Activated naive CD8-positive, alpha-beta T cell treated with anti-CD3 and anti-CD28 coated beads, Interleukin-2, amount 50 U/mL, for 16 hours (primary cell): ENCODE data around the gene RALGPS1.

Experiments
- DNase-seq: peaks from one replicate; pipeline ENCODE4 v3.0.0-alpha.2; 2020; ENCODE audit warnings: low read depth, low spot score

Gene RALGPS1

DNA sequence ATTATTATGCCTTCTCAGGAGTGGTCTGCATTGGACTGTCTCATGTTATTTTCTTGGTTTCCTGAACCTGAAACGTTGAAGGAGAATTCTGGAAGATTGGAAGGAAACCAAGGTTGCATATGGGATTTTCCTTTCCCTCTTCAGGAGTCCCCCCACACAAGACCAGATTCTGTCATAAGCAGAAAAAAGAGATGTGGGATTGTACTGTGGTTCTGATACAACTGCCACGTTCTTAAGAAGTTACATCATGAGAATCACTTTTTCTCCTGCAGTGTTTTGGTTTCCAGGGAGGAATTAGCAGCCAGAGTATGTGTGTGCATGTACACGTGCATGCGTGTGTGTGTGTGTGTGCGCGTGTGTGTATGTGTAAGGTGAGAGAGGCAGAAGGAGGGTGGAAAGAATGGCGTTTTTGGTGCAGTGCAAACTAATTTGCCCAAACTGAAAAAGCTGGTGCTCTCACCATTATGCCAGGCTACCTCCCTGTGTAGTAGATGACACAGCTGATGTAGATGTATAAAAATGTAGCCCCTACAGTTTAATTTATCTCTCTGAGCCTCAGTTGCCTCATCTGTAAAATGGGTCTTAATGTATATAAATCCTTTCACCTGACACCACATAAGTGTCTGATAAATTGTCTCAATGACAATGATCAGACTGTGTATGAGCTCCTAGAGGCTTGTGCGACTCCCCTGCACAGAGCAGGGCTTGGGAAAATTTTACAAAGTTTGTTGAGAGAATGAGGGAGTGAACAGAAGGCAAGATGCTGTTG is 38.6 kb downstream of the RALGPS1 start:
- no peak for DNase-seq

DNA sequence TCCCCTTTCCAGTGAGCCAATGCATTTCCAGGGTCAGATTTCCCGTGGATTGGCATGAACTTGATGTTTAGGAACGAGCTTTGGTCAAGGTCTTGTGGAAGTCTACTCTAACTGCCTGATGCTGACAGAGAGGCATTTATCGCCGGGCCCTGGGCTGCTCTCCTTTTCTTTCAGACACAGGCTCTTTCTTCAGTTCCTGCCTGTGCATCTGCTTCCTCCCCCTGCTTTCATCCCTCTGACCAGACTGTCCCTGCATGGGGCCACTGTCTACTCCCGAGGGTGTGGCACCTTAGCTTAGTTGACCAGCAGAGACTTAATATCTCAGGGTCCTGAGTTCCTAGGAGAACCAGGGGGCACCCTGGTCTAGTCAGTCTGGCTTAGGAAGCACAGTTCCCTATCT is 41.2 kb downstream of the RALGPS1 start:
- no peak for DNase-seq

DNA sequence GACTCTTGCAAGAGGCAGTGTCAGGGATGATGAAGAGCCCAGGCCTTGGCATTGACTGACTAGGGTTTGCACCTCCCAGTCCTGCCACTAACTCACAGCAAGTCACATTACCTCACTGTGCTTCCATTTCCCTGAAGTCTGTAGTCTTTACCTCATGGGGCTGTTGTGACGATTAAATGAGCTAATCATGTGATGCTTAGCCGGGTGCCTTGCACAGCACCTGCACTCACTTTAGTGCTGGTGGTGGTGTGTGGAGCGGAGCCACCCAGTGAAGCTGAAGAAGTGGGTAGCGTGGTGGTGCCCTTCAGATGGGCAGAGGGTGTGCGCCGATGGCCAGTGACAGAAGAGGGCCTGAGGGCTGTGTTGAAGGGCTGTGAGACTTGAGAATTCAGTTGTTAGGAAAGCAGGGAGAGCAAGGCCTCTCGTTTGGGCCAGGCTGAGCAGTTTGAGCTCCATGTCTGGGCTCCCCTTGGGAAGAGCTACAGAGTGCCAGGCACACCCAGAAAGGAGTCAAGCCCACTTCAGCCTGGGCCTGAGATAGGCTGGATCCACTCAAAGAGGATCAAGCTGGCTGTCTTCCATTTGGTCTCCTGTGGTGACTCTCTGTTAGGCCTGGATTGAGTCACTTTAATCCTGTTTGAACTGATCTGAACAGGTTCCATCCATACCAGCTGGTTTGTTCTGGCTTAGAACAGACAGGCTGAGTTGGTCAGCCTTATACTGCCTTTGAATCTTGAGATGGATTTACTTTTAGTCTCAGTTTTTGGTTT is 42.5 kb downstream of the RALGPS1 start:
- DNase-seq, result no peak

DNA sequence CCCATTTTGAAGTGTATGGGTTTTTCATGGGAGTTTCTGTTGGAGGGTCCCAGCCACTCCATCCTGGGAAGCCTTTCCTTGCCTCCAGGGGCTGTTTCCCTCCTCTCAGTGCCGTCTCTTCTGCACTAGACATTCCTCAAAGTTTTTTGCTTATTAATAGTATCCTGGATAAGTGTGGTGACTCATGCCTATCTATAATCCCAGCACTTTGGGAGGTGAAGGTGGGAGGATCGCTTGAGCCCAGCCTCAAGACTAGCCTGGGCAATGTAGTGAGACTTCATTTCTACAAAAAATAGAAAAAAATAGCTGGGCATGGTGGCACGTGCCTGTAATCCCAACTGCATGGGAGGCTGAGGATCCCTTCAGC is 43.1 kb downstream of the RALGPS1 start:
- DNase-seq, result no peak

DNA sequence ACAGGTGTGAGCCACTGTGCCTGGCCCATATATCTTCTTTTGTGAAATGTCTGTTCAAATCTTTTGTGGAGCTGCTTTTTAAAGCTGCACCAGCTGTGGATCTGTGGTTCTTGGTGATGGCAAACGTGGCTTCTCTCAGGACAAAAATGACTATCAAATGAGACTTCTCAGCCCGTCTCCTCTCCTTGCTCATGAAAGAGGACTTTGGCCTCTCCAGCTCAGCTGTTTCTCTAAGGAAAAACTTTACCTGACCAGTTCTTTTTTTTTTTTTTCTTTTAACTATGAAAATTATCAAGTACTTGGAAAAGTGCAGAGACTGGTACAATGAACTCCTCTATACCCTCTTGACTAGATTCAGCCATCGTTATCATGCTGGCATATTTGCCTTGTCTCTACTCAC is 44.8 kb downstream of the RALGPS1 start:
- DNase-seq, result no peak

DNA sequence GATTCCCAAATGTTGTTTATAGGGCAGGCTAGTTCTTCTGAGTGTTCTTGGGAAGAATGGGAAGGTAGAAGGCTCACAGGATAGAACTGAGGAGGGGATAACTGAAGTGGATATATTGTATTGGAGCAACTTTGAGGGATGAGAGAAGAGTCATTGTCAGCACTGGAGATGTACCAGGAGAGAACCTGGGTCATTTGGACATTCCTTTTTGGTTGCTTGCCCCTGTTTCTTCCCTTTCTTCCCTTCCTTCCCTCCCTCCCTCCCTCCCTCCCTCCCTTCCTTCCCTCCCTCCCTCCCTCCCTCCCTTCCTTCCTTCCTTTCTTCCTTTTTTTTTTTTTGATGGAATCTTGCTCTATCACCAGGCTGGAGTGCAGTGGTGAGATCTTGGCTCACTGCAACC is 45.3 kb downstream of the RALGPS1 start:
- no peak for DNase-seq

DNA sequence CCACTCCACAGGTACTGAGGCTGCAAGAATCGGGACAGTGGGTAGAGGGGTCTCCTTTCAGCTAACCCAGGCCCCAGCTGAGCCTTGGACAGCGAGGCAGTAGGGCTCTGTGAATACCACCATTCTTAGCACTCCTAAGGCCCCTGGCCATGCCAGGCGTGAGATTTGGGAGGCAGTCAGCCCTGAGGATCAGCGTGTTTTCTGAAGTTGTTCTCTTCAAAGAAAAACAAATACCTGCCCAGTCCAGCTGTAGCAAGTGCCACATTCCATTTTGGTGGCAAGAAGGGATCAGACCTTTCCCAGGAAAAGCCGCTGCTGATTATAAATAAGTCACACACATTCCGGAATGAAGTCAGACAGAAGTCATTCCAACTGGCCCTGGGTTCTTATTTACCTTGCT is 47.8 kb downstream of the RALGPS1 start:
- DNase-seq, result no peak

DNA sequence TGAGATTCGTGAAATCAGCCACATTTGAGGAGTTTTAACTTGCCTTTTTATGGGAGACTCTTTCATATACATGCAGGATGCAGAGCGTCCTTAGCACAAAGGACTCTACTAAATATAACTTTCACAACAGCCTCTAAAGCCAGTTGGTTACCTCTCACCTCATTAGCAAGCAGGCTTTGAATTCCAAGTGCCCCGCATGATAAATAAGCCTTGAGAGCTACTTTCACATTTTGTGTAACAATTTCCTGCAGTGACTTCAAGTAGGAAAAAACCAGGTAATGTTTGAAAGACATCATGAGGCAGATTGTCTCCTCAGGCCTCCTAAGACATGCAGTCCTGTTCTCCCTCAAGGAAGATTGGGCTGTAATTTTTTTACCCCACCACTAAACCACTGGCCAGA is 50.5 kb downstream of the RALGPS1 start:
- no peak for DNase-seq

DNA sequence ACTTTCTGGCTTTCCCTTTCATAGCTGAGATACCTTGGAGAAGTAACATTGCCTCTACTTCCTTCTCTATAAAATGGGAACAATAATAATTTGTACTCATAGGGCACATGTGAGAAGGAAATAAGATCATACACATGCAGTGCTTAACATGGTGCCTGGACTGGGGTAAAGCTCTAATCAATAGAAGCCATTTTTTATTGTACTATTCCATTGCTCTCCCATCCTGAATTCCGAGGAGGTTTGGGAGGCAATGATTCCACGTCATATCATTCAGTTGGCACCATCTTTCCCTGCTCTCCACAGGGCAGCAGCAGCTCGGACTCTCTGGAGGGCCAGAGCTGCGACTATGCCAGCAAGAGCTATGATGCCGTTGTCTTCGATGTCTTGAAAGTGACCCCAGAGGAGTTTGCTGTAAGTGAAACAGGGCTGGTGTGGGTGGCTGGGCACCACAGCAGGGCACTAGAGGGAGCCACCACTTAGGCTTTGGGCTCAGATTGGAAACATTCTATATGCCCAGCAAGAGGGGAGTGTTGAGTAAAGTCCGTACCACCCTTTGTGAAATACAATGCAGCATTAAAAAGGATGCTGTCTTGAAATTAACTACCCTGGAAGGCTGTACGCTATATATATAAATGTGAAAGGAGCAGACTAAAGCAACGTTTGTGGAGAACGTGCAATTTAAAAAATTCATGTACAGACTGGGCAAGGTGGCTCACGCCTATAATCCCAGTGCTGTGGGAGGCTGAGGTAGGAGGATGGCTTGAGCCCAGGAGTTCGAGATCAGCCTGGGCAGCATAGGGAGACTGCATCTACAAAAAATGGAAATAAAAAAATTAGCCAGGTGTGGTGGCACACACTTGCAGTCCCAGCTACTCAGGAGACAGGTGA is 51.2 kb downstream of the RALGPS1 start:
- no peak for DNase-seq

DNA sequence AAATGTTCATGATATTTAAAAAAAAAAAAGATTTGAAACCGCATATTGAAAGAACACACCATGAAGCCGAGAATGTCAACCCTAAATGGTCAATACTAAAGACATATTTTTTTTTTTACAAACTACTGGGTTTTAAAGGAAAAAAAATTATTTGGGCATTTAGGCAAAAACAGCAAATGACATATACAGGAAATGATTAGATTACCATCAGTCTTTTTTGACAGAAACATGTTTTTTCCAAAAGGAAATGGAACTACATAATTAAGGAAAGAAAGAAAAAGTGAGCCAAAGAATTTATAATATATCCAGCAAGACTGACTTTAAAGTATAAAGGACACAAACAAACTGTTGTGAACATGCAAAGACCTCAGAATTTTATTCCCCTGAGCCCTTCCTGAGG is 56.7 kb downstream of the RALGPS1 start:
- no peak for DNase-seq

DNA sequence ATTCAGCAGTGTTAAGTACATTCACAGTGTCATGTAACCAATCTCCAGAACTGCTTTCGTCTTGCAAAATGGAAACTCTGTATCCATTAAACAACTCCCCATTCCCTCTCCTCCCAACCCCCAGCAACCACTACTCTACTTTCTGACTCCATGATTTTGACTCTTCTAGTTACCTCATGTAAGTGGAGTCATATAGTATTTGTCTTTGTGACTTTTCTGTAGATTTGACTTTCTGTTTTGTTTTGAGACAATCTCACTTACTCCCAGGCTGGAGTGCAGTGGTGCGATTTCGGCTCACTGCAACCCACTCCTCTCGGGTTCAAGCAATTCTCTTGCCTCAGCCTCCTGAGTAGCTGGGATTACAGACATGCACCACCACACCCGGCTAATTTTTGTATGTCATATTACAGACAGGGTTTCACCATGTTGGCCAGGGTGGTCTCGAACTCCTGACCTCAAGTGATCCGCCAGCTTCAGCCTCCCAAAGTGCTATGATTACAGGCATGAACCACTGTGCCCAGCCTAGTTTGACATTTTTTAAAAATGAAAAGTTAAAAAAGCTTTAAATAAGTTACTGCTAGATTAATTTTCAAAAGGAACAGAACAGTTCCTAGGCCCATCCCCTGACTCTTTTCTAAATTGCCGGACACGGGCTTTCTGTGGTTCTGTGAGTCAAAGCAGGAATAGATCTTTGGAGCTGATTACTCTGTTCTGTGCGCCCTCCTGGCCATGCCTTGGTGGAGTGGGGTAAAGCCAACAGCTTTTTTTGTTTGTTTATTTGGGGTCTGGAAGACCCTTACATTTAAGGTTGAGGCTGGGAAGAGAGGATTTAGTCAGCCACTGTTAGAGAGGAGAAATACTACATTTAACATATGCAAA is 59.3 kb downstream of the RALGPS1 start:
- no peak for DNase-seq

DNA sequence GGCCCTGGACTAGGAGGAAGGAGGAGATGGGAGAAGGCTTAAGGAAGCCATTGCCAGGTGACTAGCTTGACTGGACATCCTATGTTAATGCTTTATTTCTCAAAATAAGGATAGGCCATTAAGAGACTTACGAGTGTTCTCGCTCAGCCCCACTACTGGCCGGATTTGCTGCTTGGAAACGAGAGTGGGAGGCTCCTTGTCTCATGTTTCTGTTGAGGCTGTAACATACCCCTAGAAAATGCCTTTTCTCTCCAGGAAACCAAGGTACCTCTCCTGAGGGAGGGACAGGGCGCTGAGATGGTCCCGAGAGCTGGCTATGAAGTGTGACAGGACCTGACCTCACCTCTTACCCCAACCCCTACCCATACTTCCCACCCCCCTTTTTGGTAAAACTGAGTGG is 60.0 kb downstream of the RALGPS1 start:
- DNase-seq, result no peak

DNA sequence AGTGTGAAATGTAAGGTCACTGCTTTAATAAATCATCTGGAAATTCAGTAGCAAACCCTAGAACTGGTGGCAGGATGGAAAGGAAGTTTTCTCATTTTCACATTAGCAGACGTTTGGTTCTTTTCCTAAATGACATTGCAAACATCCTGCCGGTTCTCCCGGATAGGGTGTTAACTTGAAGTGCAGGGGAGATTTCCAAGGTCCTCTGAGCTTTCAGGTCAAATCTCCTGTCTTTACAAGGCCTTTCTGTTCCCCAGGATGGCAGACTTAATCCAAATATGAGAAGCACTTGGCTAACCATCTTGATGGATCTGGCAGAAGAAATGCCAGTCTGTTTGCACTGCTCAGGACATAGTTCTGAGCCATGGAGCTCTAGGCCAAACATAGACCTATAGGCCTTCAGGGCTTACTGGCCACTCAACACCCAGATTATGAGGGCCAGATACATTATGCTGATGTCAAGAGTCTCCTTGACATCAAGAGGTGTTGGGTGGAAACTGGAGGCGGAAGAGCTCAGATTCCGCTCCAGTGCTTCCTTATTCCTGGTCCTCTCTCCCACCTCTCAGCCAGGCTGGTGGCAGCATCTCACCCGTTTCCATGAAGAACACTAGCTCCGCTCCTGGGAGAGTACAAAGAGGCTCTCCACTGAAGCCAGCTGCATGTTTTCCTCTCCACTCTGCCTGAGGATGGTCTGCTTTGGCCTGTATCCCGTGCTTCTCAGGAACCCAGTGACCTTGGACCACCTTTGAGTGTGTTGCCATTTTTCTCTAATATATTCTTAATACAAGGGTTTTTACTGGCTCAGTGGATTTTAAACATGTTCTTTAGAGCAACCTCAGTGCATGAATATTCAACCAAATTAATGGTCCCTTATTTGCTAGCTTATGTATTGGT is 61.0 kb downstream of the RALGPS1 start:
- DNase-seq, result no peak

DNA sequence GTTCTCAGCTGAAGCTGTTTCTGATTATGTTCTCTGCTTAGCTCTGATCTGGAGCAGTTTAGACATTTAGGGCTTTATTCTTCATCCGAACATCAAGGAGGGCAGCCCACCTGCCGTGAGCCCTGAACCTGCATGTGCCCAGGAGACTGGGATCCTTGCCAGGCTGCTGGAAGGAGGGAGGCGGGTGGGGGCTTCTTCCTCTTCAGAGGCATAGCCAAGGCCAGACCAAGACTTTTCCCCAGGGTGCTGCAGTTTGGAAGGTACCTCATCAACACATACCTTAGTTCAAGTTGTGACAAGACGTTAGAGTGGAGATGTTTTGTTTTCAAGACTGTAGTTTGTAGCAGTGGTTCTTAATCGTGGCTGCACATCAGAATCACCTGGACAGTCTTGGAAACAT is 64.9 kb downstream of the RALGPS1 start:
- no peak for DNase-seq

DNA sequence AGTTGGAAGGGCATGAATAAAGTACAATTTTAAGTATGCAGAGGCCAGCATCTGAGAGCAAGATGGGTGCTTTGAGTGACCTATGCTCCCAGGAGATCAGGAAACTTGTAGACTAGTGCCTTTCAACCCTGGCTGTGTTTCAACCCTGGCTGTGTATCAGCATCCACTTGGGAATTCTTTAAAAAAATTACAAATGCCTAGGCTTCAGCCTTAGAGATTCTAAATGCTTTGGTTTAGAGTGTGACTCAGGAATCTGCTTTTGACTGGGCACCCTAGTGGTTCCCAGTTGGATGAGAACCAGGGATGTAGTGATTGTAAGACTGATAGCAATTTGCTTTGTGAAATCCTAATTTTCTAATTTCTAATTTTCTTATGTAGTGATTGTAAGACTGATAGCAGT is 65.6 kb downstream of the RALGPS1 start:
- DNase-seq, result no peak

DNA sequence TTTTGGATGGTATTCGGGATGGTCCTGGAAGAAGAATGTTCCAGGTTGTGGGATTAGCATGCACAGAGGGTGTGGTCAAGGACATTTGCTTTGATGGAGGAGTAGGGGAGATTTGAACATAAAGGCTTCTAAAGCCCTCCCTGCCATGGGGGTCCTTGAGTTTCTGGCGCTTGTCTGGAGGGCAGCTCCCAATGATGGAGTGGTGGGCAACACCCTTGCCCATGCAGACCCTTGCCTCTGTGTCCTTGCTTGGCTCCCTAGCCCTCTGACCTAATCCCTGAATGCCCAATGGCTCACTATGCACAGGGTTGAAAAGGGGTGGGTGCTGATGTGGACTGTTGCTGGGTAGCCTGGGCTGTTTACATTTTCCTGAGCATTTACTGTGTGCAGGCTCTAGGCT is 66.6 kb downstream of the RALGPS1 start:
- DNase-seq, result no peak

DNA sequence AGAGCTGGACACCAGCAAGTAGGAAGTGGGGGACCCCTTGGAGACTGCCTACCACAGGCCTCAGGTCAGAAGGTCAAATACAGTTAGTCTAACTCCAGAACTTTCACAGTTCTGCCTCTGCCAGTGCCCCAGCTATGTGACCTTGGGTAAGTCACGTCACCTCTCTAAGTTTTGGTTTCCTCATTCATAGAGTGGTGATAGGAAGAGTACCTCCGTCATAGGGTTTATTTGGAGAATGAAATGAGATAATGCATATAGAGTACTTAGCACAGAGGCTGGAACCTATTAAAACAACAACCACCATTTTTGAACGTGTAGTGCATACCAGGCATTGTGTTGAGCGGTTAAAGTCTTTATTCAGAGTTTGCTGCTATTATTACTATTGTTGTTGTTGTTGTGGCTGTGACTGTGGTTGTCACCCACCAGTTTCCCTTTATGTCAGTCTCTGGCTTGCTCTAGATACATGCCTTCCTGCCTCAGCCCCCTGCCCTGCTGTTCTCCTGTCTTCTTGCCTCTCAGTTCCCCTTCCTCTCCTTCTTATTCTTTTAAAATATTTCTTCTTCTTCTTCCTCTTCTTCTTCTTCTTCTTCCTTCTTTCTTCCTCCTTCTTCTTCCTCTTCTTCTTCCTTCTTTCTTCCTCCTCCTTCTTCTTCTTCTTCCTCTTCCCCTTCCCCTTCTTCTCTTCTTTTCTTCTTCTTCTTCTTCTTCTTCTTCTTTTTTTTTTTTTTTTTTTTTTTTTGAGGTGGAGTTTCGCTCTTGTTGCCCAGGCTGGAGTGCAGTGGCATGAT is 67.8 kb downstream of the RALGPS1 start:
- DNase-seq, result no peak

DNA sequence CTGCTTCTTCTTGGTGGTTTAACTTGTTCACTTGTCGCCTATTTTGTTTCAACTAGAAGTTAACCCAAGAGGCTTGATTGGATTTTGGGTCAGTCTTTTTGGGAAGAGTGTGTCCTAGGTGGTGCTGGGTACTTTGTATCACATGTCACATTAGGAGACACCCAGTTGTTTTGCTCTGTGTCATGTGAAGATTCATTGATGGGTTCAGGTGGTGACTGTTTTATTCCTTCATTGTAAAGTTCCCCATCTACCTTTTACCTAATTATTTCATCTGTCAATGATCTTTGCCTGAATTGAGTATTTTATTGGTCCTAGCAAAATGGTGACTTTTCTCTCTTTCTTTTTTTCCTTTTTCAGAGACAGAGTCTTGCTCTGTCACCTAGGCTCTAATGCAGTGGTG is 69.2 kb downstream of the RALGPS1 start:
- DNase-seq, result no peak

DNA sequence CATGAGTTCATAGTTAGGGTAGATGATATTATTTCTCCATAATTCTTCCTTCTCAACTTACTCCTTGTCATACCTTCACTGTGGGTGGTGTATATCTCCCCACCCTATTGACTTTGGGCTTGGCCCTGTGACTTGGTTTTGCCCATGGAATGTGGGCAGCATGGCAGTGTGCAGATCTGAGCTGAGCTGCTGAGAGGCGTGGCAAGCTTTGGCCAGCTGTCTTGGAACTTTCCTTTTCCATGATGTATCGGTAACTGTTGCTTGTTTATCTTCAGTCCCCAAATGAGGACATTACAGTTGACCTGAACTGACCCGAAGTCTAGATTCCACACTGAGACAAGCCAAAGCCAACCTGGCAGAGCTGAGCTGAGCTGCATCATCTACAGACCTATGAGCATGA is 70.4 kb downstream of the RALGPS1 start:
- no peak for DNase-seq
